ENCODE measurements around the gene TPP1.

GRCh38 chr11:6656936-6657335, 37.7 kb upstream of the TPP1 start:
- TF ChIP-seq CTCF (conservative IDR thresholded peaks at IDR 0.05; ENCODE audit: low read depth, low read length) (no peak), EZH2phosphoT487 (IDR thresholded peaks at IDR 0.05; ENCODE audit: borderline replicate concordance, low read length) (no peak)

All from PC-3 (cell line).